GM19043 (cell line): ENCODE measurements around the gene SLC26A5.
"Not testable (repeated sequence)": the region's sequence is repeated elsewhere in the genome, so short reads cannot be mapped to it uniquely, and the experiment has no call there.

ENCODE experiments used
- ATAC-seq: cut with Tn5 transposase; IDR thresholded peaks from one replicate; pipeline ENCODE4 v1.9.1; 2021; ENCODE audit warnings: low read depth; ENCODE audit not compliant: unreplicated experiment

SLC26A5 gene

DNA sequence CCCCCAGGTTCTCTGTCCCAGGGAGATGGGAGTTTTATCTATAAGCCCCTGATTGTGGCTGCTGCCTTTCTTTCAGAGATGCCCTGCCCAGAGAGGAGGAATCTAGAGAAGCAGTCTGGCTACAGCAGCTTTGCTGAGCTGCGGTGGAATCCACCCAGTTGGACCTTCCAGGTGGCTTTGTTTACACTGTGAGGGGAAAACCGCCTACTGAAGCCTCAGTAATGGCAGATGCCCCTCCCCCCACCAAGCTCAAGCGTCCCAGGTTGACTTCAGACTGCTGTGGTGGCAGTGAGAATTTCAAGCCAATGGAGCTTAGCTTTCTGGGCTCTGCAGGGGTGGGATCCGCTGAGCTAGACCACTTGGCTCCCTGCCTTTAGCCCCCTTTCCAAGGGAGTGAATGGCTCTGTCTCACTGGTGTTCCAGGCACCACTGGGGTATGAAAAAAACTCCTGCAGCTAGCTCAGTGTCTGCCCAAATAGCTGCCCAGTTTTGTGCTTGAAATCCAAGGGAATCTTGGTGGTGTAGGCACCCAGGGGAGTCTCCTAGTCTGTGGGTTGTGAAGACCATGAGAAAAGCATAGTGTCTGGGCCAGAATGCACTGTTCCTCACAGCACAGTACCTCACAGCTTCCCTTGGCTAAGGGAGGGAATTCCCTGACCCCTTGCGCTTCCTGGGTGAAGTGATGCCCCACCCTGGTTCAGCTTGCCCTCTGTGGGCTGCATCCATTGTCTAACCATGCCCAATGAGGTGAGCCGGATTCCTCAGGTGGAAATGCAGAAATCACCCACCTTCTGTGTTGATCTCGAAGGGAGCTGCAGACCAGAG lies 40.0 kb downstream of the SLC26A5 start:
- not testable (repeated sequence) for ATAC-seq

DNA sequence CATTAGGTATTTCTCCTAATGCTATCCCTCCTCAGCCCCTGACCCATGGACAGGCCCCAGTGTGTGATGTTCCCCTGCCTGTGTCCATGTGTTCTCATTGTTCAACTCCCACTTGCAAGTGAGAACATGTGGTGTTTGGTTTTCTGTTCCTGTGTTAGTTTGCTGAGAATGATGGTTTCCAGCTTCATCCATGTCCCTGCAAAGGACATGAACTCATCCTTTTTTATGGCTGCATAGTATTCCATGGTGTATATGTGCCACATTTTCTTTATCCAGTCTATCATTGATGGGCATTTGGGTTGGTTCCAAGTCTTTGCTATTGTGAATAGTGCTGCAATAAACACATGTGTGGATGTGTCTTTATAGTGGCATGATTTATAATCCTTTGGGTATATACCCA lies 46.3 kb downstream of the SLC26A5 start:
- not testable (repeated sequence) for ATAC-seq

DNA sequence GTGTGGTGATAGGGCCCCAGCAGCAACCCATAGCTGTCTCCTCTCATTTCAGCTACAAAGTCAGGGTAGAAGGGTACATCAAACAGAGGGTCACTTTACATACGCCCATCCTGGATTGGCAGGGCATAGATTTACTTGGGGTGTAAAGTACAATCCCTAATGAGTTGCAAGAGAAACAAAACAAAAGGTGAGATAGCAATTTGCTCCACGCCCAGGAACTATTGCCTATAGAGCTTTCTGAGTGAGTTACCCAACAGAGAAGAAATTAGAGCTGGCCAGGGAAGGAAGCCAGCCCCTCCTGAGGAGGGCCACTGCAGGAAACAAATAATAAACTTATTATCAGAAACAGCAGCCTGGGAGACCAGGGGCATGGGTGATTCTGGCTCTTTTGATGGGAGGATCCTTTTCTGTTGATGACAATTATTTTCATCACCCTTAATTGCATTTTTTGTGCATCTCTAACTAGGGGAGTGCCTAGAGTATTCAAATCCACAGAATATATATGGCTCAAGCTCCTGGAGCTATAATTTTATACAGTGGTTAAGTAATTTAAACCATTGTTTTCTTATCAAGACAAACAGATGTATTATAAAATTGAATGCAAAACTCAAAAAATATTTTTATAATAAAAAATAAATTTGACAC lies 47.4 kb downstream of the SLC26A5 start:
- ATAC-seq, result no peak

DNA sequence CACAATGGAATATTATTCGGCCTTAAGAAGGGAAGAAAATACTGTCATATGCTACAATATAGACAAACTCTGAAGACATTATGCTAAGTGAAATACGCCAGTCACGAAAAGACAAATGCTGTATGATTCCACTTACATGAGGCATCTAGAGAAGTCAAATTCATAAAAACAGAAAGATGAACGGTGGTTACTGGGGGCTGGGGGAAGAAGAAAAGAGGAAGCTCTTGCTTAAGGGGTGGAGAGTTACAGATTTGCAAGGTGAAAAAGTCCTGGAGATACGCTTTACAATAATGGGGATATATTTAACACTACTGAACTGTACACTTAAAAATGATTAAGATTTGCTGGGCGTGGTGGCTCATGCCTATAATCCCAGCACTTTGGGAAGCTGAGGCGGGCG lies 49.5 kb downstream of the SLC26A5 start:
- ATAC-seq, result no peak

DNA sequence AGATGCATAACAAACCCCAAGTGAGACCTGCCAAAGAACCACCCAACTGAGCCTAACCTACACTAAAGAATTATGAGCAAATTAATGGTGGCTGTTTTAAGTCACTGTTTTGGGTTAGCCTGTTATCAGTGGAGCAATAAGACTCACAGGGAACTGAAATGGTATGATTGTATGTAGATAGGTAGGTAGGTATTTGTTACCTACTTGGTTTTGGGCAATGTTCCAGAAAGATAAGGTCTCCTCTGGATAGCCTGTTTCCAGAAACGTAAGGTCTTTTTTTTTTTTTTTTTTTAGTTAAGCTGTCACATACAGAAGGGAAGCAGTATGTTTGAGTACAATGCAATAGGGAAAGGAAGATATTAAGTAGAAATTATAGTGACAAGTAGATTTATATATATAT lies 50.9 kb downstream of the SLC26A5 start:
- ATAC-seq, result no peak

DNA sequence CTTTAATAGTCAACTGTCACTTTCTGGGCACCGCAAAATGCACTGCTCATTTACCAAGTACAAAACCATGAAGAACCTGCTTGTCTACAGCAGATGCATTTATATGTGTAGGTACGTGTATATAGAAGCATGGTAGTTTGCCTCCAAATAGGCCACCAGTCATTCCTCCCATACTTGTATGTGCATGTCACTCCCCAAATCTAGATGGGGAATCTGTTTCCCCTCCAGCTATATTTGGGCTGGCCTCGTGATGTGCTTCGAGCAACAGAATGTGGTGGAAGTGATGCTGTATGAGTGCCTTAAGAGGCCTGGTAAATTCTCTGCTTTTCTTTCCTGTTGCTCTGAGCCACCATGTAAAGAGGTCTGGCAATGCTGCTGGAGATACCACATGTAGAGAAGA lies 51.4 kb downstream of the SLC26A5 start:
- ATAC-seq, result no peak

DNA sequence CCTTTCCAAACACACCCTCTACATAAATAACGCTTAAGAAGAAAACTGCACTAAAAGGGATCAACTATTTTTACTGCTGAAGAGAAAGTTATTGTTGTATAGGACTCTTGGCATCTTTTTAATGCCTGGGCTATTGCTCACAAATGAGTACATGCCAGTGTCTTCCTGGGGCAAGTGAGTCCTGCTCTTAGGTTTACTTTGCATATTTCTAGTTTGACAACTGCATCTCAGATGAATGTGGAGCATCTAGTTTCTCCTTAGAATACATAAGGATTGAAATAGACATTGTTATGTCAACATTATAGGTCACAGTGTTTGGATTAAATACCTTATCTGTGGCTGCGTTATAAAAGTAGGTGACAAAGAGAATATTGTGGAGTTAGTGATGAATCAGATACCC lies 54.0 kb downstream of the SLC26A5 start:
- no peak for ATAC-seq

DNA sequence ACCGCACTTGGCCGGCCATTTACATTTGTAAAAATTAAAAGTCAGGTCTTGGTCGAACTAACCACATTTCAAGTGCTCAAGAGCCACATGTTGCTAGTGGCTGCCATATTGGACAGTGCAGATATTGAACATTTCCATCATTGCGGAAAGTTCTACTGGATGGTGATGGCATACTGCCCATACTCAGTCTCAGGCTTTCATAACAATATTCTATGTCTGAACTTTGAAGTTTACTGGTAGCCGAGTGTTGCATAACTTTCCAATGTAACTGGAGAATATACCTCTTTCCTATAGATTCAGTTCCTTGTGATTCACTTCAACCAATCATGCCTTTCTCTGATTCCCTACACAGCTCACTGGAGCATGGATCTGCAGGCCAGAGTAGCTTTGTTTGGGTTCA lies 54.9 kb downstream of the SLC26A5 start:
- no peak for ATAC-seq

DNA sequence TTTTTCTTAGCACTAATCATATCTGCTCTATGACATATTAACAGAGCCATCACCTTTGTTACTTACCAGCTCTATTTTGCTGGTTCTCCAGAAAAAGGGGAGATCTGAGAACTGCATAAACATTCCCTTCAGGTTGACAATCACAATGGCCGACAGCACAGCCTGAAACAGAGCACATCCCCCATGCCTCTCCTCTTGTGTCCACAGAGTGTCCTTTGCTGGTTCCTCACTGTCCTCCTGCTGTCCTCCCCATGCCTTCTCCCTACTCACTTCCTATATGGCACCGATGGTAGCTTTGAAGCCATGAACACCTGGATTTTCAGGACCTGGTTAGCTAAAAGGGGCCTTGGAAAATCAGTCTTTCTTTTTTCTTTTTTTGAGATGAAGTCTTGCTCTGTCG lies 56.7 kb downstream of the SLC26A5 start:
- no peak for ATAC-seq

DNA sequence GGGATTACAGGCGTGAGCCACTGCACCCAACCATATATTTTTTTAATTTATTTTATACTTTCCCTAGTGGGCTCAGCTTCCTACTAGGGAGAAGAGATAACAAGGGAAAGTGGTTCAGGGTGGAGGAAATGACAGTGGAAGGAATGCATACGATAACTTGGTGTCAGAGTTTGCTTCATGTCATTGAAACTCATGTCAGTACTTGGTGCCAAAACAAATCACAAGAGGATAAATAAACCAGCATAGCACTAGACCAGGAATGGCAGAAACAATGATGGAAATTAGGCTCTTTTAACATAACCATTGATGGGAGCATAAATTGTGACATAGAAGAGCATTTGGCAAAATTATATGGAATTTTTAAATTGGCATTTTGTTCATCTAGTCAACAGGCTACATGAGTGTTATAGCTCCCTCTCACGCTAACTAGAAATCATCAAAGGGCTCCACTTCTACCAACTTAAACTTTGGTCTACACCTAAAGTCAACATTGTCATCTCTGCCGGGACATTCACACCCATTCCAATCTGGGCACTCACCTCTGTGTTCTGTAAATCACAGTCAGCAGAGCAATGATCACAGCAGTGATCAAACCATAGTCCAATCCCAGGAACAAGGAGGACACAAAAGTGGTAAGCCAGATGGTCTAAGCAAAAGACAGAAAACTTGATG lies 57.4 kb downstream of the SLC26A5 start:
- no peak for ATAC-seq

DNA sequence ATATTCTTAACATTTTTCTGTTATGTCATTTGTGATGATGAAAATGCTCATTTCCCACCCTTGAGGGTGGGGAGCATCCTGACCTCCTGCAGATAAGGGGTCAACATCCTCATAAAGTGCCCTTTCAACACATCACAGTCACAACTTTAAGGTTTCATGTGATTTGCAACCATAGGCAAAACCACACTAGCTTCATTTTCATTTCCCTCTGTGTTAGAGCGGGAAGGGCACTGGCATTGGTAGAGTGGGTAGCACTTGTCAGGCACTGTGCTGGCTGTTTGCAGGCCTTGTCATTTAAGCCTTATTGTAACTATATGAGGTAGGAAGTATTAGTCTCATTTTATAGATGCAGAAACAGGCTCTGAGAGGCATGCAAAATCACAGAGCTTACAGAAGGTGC lies 58.8 kb downstream of the SLC26A5 start:
- no peak for ATAC-seq

DNA sequence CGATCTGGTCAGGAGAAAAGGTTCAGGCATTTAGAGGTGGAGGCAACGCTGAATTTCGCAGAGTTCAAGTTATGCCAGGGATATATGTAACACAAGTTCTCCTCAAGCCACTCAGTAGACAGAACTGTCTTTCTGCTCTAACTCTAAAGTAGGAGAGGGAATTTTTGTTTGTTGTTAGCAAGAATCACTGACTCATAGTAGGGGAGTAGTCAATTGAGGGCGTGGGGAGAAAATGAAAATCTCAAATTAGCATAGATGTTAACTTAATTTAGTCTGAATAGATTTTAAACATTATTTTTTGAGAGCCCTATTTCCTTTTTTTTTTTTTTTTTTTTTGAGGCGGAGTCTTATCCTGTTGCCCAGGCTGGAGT lies 64.0 kb downstream of the SLC26A5 start:
- ATAC-seq, result no peak

DNA sequence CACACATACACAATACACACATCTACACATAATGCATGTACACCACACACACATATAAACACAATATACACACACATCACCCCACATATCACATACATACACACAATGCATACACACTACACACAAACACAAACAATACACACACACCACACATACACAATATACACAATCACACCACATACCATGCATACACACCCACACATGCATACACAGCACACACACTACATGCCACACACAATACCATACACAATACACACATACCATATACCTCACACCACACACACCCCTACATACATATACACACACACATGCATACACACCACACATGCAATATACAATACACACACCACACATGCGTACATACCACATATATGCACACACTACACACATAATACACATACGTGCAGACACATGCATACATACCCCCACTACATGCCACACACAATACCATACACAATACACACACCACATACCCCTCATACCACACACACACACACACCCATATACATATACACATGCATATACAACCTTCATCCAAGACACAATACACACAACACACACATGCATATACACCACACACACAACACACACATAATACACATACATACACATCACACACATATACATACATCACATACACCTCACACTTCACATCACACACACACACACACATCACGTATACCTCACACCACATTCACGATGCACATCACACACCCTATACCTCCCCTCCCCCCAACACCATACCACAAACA lies 64.6 kb downstream of the SLC26A5 start:
- ATAC-seq, result no peak

DNA sequence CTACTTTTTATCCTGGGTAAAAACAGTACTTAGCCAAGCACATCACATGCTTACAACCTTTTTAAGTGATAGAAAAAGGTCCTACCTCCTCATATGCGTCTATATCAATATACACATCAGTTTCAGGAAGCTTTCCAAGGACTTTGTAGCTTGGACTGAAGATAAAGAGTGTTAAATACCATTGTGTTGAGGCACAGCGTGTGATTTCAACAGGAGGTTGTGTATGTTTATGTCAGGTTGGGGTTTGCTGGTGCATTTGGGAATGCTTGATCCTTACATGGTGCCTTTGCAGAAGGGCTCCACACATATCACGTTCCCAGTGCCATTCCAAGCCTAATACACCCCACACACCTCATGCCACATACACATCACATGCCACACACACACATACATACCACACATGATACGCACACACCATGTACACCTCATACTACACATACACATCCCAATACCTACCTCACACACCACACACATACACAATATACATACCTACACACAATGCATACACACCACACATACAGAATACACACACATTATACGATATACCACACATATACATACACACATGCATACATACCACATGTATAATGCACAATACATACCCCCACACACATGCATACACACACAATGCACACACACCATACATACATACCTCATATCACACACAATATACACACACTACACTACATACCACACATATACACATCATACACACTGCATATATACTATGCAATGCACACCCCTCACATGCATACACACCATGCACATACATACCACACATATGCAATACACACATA lies 65.4 kb downstream of the SLC26A5 start:
- ATAC-seq, result no peak

DNA sequence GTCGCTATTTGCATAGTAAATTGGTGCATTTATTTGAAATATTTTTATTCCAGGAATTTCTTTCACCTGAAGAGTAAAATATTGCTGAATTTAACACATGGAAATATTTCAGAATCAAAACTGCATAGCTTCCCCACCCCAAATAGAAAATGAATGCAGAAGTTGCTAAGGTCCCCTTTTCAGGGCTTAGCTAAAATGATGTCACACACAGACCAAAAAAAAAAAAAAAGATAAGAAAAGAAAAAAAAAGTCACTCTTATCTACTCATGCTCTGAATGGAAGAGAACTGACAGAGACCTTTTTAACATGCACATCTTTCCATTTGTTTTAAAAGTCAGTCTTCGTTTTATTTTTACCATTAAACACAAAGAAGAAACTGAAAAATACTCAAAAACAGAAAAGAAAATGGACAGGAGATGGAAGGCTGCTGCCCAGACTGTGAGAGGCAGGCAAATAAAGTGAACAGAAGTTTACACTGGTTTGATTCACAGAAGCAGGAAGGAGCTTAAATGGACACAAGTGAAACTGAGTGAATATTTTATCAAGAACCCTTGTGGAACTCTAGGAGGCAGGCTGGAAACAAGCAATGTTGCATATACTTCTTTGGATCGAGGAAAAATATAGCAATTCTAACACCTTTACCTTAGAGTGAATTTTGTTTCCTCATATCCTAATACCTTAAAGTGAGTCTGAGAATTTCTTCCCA lies 66.6 kb downstream of the SLC26A5 start:
- ATAC-seq, result no peak

DNA sequence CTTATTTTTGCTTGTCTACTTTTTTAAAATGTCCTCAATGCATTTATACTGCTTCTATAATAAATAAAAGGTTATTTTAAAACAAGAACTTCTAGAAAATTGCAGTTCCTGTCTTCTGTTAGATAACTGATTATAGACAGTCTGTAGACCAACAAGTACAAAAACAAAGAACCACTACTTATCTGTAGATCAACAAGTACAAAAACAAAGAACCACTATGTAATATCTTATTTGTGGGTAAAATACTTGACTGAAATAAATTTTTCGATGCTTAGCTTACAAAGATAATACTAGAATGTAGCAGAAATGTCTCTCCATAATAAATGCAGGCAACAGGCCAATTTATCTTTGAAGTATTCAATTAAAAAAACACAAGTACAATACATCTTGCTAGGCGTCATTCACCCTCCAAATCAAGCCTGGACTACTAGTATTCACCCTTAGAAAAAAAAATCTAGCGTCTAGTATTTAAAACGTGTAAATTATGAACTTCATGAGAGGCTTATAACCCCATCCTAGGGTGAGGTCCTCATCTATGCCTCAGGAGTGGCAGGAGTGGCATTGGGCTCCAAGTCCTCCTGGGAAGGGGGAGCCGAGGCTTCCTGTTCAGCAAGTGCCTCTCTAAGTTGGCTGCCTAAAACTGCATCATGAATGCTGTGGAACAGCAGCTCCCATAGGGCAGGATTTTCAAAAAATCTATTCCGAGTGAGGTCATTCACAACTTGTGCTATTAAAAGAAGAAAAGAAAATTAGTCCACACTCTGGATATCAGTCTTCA lies 72.0 kb downstream of the SLC26A5 start:
- no peak for ATAC-seq

DNA sequence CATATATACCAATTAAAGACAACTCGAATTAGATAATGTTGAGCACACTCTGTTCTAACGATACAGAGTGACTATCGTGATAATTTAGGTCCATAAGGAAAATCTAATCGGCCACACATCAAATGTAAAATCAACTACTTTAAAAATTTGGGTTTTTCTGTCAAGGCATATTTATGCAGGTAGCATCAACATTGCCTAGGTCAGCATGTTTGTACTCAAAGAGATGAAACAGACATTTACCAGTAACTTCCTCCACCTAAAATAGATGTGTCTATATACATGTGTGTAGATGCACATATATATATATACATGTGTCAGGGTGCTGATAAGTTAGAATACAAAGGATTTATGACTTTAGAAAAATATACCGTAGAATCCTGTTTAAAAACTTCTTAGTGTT lies 76.6 kb downstream of the SLC26A5 start:
- ATAC-seq, result no peak

DNA sequence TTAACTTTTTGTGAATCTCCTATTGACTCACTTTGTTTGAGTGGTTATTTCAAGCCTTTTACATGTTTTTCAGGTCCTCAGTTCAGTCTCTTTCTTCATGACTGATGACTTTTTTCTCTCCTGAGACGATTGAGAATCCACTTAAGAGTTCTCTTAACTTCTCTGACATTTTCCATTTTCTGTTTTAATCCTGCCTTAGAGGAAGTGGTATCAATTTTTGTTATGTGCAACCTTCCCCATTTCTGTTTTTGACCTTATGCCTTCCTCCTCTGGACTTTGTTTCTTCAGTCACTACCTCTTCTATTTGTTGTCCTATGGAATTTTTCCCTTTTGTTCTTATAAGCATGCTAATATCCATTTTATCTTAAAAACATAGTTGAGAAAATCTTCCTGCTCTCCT lies 96.2 kb downstream of the SLC26A5 start:
- no peak for ATAC-seq

DNA sequence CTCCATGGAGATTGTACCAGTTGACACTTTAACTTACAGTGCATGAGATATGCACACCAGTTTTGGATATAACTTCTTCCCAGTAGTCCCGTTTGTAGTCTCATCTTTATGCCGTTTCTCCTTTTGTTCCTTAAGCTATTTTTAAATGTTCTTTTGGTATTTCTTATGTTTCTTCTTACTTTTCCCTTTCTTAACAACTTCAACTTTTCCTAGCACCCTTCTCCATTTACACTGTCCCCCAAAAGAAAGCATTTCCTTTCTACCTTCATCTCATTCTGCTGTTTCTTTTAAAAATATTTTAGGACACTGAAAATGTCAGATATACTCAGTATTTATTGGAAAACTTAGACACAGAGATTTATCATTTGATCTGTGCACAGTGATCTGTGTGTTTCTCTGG lies 97.0 kb downstream of the SLC26A5 start:
- no peak for ATAC-seq
